Activated naive CD8-positive, alpha-beta T cell treated with anti-CD3 and anti-CD28 coated beads, Interleukin-2, amount 50 U/mL, for 16 hours (primary cell): ENCODE results near the gene DNMT3A.

Source experiments
- DNase-seq: peaks from one replicate; pipeline ENCODE4 v3.0.0-alpha.2; 2020; ENCODE audit warnings: low read depth, low spot score

The DNMT3A gene

DNA sequence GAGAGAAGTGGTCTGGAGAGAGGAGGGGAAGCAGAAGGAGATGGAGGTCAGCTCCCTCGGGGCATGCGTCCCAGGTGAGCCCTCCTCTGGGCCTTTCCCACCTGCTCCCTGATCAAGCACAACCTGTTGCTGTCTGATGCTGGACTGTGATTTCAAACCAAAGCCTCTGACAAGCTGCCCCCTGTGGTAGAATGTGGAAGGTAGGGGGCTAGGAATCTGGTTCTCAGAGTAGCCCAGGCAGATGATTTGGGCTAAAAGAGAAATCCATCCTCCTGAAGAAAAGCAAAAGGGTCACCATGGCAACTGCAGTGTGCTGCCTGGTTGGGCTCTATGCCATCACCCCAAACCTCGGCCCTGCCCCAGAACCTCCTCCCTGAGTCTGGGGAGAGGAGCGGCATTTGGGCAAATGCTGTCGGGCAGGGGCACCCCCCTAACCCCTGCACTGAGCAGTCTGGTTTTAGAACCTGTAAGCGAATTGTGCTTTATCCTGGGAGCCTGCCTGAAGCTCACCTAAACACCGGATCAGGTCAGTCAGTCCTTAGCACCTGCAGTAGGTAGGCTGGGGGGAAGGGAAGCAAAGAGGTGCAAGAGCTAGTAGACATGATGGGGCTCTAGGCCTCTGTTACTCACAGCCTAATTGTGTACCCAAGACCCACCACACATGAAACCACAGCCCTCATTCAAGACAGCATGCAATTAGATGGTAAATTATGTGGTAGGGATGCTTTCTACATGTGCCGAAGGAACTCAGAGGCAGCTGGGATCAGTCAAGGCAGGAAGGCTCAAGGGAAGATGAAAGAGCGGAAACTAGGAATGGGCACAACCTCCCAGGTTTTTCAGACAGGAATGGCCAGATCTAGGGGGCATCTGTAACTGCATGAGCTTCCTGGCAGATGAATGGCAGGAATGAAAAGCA is 83.5 kb downstream of the DNMT3A start:
- no peak for DNase-seq

DNA sequence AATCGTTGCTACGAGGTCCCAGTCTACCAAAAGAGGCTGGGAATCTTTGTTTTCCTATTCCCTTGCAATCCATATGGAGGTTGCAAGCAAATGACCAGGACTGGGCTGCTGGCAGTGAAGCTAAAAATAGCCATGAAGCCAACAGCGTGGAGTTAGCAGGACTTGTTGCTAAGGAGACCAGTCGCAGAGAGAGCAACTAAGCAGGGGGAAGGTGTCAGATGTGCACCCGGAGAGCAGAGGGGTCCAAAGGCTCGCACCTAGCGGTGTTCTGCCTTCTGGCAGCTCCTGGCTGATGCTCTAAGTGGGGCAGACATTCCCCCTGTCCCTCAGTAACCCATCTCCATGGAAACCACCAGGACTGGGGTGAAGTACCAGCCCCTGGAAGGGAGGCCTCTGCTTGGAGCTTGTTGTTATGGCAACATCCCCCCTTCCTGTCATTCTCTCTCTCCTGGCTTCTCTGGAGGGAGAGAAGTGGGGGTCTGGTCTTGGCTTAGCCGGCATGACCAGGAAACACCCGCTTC is 84.6 kb downstream of the DNMT3A start:
- no peak for DNase-seq

DNA sequence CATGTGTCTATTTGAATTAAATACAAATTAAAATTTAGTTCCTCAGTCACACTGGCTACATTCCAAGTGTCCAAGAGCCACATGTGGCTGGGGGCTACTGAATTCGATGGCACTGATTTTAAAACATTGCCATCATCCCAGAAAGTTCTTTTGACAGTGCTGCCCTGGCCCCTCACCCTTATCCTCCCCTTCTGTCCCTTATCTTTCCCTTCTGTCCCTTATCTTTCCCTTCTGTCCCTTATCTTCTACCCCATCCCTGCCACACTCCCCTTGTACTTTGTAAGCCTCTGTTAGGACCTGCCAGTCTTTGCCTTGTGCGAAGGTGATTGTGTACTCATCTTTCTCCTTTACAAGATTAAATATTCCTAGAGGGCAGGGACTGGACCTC is 85.2 kb downstream of the DNMT3A start:
- DNase-seq, result no peak

DNA sequence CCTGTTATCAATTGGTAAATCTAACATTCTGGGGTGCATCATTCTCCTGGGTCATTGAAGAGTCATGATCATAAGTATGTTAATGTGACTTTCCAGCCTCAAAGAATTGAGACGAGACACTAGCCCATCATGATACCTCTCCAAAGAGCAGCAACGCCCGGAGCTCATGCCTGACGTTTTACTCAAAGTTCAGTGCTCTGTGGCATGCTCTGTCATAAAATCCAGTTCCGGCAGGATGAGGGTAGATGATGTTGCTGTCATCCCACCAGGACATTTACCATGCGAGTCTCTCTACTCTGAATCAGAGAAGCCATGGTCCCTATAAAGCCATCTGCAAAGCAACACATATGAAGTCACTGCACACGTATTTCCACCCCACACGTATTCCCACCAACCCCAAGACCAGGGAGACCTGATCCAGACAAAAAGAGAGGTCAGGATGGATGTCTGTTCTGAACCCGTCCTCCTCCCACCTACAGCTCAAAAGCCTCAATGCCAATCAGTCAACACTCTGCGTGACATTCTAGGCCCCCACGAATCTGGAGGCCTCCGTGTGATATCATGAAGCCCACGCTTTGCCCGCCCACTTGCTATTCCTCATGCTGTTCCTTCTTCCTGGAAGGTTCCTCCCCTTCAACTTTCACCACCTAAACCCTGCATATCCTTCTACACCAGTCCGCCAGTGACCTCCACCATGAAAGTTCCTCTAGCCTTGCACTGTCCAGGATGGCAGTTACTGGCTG is 85.8 kb downstream of the DNMT3A start:
- no peak for DNase-seq

DNA sequence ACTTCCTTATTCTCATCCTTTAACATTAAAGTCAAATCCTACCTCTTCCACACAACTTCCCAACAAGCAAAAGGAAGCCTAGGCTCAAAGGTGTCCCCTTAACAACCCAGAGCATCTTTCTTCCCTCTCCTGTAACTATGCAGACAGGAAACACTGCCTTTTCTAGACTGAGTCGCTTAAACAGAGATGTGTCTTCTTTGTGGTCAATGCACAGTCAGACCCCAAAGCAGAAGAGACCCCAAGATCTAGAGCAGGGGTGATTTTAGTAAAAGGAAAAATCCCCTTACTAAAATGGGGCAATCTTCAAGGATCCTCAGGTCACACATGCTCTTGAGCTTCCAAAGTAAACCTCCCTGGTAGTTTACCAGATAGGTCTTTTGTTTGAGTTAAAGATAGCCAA is 86.8 kb downstream of the DNMT3A start:
- DNase-seq, result no peak

DNA sequence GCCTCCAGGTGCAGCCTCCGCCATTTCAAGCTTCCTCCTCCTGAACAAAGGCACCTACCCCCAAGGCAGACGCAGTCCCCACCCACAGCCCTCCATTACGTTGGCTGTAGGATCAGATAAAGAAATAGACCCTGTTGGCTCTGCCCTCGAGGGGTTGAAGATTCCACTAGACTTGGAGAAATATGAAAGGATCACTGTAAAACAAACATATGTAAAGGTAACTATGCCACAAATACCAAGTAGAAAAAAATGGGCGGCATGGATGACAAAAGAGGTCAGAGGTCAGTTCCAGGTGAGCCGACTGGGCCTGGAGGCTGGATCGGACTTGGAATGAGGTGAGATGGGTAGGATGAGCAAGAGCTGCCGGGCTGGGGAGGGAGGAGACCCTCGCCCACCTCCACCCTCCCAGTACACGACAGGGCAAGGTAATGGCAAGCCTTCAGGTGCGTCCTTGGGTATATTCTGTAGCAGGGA is 88.5 kb downstream of the DNMT3A start:
- DNase-seq, result no peak

DNA sequence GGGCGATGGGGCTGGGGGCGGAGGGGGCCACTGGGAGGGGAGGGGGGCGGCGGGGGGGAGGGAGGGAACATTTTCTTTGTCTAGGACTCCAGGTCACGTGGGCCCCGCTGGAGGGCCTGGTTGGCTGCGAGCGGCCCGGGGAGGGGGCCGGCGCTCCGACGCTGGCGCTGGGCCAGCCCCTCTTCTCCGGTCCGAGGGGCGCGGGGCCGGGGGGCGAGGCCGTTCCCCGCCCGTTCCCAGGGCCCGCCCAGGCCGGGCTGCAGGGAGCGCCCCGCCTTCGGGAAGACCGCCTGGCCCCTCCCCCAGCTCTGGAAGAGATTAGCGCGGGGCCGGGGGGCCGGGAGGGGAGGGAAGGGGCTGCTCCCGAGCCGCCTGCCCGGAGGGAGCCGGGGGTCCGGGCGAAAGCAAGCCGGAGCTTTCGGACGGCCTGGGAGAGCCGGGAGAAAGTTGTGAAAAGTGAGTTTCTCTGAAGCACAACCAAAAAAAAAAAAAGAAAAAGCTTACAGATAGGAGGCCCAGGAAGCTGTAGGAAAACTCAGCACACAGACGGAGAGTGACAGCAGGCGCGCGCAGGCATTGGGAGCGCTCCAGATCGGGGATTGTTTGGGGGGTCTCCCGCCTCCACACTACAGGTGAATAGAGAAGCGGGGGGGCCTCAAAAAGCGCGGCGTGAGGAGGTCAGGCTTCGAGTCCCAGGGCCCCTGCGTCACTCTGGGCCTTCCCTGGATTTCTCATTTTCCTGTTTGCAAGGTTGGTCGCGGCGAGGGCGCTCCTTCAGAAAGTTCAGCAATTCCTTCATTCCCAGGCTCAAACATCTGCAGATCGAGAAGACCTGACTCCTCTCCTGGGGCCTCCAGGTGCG is 89.2 kb downstream of the DNMT3A start:
- peak; percentile 33 for DNase-seq

DNA sequence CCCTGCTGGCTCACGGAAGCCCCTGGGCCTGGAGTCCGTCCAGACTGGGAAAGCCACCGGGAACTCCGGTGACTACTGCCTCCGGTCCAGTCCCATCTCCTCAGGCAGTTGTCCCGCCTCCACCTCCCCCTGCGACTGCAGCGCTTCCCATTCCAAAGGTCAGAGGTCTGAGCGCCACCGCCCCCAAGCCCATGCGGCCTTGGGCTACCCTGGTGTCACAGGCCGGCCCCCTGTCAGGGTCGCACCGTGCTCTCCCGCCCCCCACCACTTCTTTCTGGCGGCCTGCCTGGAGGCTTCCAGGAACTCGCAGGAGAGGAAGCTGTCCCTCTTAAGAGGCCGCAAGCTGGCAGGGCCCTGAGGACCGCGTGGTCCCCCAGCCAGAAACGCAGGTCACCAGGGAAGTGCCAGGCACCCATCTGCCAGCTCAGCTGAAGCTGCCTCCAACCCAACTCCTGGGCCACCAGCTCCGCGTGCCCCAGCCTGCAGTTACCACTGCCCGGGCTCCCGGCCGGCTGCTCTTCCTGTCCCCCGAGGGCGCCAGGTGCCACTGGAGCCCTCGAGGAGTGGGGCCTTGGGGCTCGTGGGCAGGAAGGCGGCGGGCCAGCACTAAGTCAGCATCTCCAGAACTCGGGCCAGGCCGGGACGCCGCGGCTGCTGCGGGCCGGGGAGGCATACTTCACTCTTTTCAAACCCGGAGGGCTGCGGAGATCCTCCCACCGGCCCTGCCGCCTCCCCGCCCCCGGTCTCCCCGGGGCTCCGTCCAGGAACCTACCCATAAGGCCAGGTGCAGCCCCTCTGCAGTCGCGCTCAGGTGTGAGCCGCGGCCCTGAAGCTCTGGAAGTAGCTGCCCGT is 90.1 kb downstream of the DNMT3A start:
- peak; percentile 20 for DNase-seq

DNA sequence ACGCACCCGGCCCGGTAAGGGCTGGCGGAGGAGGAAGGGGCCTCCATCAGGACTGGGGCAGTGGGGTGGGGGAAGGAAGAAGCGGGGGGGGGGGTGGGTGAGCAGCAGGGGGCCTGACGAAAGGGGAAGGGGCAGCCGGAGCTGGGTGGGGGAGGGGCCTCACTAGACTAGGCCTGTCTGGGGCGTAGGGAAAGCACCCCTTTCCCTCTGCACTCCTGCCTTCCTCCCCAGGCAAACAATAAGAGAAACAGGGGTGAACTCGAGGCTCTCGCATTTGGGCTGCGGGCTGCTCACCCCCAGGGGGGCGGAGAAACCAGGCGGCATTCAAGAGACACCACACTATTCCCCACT is 90.7 kb downstream of the DNMT3A start:
- DNase-seq, result no peak

DNA sequence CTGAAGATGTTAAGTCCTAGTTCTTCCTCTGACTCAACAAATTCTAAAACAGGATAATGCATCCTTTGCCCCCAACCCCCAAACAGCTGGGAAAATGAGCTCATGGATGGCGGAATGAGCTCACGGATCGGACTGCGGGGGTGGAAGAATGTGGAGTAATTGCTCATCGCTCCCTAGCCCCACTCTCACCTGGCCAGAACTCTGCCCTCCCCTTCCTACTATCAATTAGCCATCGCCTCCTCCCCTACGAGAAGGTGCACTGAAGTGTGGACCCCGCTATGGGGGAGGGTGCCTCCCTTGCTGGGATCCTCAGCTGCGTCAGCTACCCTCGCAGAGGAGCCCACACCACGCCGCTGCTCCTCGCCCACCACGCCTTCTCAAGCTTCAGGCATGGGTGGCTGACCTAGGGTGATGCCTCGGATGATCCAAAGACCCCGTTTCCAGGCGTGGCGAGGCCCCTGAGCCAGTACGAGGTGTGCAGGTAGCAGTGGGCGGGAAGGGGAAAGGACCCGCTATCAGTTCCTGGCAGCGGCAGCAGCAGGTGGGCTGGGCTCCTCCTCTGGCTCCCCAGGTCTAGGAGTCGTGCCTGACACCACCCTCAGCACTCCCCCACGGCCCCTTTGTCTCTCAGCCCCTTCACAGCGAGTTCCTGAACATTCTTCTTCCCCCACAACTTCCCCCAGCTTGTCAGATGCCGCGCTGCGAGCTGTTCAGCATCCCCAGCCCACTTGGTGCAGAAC is 91.2 kb downstream of the DNMT3A start:
- no peak for DNase-seq

DNA sequence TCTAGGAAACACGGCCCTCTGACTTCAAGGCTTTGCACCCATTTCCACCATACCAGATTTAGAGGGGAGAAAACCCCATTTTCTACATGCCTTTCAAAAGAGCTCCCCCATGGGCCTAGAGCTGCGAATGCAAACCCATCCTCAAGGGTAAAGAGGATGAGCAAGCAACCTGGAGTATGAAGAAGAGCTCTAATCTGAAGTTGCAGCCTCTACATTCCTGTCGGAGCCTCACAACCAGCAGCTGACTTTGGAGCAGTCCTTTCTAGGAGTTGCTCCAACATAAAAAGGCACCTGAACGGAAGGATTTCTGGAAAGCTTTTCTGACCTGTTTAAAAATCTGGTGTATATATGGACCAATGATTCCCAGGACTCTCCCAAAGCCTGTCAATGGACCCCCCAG is 91.9 kb downstream of the DNMT3A start:
- no peak for DNase-seq

DNA sequence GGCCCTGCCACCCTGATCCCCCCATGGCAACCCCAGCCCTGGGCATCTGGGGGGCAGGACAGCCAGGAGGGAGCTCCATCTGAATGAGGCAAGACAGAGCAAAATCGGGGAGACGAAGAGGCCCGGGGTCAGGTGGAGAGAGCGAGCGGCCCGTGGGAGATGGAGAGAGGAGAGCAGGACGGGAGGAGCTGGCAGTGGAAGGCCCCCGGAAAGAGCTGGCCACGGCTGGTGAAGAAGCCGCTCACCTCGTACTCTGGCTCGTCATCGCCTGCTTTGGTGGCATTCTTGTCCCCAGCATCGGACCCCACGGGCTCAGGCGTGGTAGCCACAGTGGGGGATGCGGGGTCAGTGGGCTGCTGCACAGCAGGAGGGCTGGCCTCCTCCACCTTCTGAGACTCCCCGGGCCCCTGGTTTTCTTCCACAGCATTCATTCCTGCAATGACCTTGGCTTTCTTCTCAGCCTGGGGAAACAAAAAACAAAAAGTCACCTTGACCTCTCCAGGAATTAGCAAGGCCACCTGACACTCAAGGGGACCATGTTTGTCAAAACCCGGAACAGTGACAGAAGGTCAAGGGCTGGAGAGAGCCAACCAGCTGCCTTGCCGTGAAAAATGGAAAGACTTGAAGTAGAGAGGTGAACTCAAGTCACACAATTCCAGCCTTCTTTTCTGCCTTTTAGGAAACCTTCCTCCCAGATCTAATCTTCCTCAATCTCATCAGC is 93.8 kb downstream of the DNMT3A start:
- no peak for DNase-seq

DNA sequence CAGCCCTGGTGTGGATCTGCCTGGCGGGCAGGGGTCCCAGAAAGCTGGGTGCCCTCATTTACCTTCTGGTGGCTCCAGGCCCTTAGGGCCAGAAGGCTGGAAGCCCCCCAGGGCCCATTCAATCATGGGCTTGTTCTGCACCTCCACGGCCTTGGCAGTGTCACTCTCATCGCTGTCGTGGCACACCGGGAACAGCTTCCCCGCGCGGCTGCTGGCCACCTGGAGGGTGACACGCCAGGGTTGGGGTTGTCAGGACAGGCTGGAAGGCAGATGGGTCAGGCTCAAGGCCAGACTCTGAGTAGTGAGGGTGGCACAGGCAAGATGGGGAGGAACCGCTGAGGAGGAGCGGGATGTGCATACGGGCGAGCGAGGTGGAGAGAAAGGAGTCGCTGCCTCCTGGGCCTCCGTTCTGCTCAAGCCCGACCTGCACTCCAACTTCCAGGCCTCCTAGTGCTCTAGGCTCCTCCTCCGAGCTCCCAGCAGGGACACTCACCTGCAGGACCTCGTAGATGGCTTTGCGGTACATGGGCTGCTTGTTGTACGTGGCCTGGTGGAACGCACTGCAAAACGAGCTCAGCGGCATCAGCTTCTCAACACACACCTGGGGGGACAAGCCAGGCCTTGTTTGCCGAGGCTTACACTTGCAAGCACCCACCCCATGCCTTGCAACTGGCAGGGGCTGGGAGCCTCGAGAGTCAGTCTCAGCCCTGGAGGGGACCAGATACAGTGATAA is 95.0 kb downstream of the DNMT3A start:
- DNase-seq, result no peak

DNA sequence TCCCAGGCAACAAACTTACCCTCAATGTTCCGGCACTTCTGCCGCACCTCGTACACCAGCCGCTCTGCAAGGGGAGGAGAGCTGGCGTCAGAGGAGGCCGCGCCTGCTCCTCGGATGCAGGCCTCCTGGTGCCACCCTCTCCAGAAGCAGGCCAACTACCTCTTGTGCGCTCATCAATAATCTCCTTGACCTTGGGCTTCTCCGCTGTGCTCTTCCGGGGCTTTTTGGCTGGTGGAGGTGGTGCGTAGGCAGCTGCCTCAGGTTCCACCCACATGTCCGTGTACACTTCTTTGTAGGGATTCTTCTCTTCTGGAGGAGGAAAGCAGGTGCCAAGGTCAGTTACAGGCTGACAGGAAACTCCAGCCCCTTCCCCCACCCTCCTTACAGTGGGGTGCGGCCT is 95.7 kb downstream of the DNMT3A start:
- no peak for DNase-seq

DNA sequence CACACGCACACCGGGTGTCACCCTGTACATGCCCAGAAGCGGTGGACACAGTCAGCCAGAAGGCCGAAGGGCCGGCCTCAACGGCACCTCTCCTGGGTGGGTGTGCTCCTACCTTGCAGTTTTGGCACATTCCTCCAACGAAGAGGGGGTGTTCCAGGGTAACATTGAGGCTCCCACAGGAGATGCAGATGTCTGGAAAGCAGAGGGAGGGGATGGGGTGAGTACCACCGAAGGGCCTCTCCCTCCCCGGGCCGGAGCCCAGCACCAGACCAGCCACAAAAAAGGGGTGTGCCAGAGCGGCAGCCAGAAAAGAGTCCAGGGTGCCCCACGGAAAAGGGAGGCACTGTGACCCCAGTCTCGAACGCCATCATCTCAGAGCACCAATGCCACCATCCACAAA is 96.6 kb downstream of the DNMT3A start:
- DNase-seq, result no peak

DNA sequence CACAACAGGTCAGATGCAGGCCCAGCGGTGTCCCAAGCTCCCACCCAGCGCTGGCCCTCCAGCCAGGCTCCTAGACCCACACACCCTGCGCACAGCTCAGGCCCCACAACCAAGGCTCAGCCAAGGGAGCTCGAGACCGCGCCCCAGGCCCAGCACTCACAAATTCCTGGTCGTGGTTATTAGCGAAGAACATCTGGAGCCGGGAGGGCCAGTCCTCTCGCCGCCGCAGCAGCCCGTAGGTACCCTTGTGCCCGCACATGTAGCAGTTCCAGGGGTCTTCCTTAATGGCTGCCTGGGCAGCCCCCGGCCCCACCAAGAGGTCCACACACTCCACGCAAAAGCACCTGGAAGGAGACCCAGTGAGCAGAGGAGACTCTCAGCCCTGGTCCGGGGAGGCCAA is 97.7 kb downstream of the DNMT3A start:
- DNase-seq, result no peak

DNA sequence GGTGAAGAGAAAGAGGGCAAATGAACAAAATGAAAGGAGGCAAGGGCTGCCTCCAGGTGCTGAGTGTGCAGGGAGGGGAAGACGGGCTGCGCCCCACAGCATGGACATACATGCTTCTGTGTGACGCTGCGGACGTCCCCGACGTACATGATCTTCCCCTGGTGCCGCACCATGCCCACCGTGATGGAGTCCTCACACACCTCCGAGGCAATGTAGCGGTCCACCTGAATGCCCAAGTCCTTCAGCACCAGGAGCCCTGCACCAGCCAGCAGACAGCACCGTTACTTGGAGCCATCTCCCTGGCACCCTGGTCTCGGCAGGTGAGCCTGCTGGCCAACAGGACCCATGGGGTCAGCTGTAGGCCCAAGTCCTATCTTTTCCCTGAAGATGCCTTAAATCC is 100.3 kb downstream of the DNMT3A start:
- DNase-seq, result no peak

DNA sequence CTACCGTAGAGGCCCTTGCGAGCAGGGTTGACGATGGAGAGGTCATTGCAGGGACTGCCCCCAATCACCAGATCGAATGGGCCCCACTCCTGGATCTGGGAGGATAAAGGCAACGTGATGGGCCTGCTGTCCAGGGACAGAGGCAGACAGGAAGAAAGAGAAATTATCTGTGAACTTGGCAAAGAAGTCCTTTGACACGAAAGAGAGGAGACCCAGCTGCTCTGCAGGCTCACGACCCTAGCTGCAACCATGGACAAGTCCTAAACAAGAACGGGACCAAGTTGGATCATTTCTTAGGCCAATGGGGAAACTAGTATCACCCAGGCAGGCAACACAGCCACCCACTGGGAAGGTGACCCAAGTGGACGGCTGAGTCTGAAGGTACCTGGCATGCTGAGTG is 101.1 kb downstream of the DNMT3A start:
- no peak for DNase-seq

DNA sequence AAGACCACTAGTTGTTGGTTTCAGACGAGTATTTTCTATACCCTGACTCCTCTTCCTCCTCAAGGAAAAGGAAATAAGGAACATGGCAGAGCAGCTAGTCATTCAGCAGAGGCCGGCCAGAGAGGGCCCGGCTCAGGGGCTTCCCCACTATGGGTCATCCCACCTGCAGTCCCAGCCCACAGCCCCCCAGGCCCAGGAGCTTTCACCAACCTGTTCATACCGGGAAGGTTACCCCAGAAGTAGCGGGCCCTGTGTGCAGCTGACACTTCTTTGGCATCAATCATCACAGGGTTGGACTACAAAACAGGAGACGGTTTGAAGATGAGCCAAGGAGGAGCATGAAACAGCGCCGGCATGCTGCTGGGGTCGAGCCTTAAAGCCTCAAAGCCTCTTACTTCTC is 102.8 kb downstream of the DNMT3A start:
- no peak for DNase-seq
